ENCODE data around the gene PFKFB4. TPM values are rescaled to one million over a fixed set of nuclear protein-coding genes. Genes with fewer than 3 reads are reported as not detected.

PFKFB4 gene
- total RNA-seq, 1 donor from 2014 or later, result 22.4 TPM

DNA sequence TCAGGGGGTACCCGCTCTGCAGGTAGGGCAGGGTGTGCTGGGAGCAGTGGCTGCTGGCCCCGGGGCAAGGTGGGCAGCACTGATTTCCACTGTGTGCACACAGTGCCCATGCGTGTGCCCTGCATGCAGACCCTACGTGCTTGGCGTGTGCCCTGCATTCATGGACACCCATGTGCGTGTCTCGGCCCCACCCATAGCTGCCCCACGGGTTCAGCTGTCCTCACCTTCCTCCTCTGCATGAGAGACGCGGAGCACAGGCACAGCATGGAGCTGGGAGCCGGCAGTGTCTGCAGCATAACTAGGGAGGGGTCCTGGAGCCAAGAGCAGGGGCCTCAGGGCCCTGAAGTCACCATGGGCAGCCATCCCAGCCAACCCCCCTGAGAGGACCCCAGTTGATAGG is 8.6 kb upstream of the PFKFB4 start:
- no peak for TF ChIP-seq CTCF (IDR thresholded peaks at IDR 0.05; ENCODE audit: insufficient read depth, low read length, poor library complexity, severe bottlenecking)
- Histone ChIP-seq H3K36me3 (ENCODE audit: control insufficient read depth, insufficient read depth, low read length) (peaks cover 10% of the 10 kb centered on the region), H3K27me3 (ENCODE audit: control insufficient read depth, insufficient read depth, low read length) (no peaks in the 10 kb centered on the region), H3K4me3 (ENCODE audit: low read depth, low read length) (no peak overlapping the region)
- DNase-seq (ENCODE audit: low read depth), result no peak

DNA sequence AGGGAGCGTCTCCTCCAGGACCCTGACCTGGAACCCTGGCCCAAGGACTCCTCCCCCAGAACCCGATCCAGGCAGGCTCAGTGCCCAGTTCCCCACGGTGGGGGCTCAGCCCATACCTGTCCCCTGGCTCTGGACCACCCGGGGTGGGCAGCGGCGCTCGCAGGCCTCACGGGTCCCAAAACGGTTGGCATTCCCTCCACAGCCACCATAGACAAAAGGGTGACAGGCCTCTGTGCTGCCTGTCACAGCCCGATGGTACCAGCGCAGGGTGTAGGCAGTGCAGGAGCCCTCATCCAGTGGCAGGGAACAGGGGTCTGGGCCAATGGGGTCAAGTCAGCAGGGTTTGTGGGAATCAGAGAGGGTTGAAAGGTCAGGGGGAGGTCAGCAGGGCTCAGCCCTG is 8.1 kb upstream of the PFKFB4 start:
- no peak for DNase-seq (ENCODE audit: low read depth)
- no peak overlapping the region for H3K4me3 ChIP-seq (ENCODE audit: low read depth, low read length)
- no peaks in the 10 kb centered on the region for H3K27me3 ChIP-seq (ENCODE audit: control insufficient read depth, insufficient read depth, low read length)
- no peak for TF ChIP-seq CTCF (IDR thresholded peaks at IDR 0.05; ENCODE audit: insufficient read depth, low read length, poor library complexity, severe bottlenecking)
- H3K36me3 ChIP-seq (ENCODE audit: control insufficient read depth, insufficient read depth, low read length), result peaks cover 10% of the 10 kb centered on the region

- Histone ChIP-seq H3K27me3 (ENCODE audit: control insufficient read depth, insufficient read depth, low read length) (no peaks in the 10 kb centered on the region), H3K4me3 (ENCODE audit: low read depth, low read length) (no peak overlapping the region), H3K36me3 (ENCODE audit: control insufficient read depth, insufficient read depth, low read length) (peaks cover 12% of the 10 kb centered on the region)
- TF ChIP-seq CTCF (IDR thresholded peaks at IDR 0.05; ENCODE audit: insufficient read depth, low read length, poor library complexity, severe bottlenecking), result no peak
- DNase-seq (ENCODE audit: low read depth), result no peak
Observed at GRCh38 chr3:48564022-48564421, 7.4 kb upstream of the PFKFB4 start.

DNA sequence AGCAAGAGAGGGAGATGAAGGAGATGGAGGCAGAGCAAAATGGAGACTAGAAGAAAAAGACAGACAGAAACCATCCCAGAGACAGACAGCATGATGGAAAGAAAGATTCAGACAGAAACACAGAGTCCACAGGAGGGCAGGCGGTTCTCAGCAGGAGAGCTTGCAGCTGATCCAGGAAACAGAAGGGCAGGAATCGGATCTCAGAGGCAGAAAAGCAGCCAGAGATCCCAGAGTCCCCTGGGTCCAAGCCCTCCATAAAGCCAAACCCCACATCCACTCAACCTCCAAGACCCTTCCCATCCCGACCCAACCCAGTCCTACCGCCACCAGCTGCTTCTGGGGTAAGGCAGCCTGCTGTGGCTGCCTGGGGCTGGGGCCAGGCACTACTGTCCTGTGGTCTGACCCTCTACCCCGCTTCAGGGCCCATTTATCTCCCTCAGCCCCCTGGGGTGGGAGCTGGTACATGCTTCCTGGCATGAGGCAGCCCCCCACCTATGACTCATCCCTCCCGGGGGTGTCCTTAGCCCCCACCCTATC is 6.8 kb upstream of the PFKFB4 start, which contains the start of gene UCN2:
Gene UCN2 (minus strand): TSS at position 400 of the 537 bp plus-strand sequence. CDS start 657 bp downstream, outside the sequence.
- no peaks in the 10 kb centered on the region for H3K27me3 ChIP-seq (ENCODE audit: control insufficient read depth, insufficient read depth, low read length)
- DNase-seq (ENCODE audit: low read depth), result no peak
- no peak within 1 kb of the TSS for H3K4me3 ChIP-seq (ENCODE audit: low read depth, low read length)
- H3K36me3 ChIP-seq (ENCODE audit: control insufficient read depth, insufficient read depth, low read length), result peaks cover 11% of the 10 kb centered on the region
- TF ChIP-seq CTCF (IDR thresholded peaks at IDR 0.05; ENCODE audit: insufficient read depth, low read length, poor library complexity, severe bottlenecking), result no peak

GRCh38 chr3:48562367-48563095 is 5.9 kb upstream of the PFKFB4 start:
- TF ChIP-seq CTCF (IDR thresholded peaks at IDR 0.05; ENCODE audit: insufficient read depth, low read length, poor library complexity, severe bottlenecking), result no peak
- Histone ChIP-seq H3K4me3 (ENCODE audit: low read depth, low read length) (no peak overlapping the region), H3K36me3 (ENCODE audit: control insufficient read depth, insufficient read depth, low read length) (peaks cover 11% of the 10 kb centered on the region), H3K27me3 (ENCODE audit: control insufficient read depth, insufficient read depth, low read length) (no peaks in the 10 kb centered on the region)
- no peak for DNase-seq (ENCODE audit: low read depth)

Measured in kidney epithelial cell (primary cell).